ENCODE data around the gene VBP1. TPM values are rescaled to one million over a fixed set of nuclear protein-coding genes. Genes with fewer than 3 reads are reported as not detected.
"Not testable (repeated sequence)": the region's sequence is repeated elsewhere in the genome, so short reads cannot be mapped to it uniquely, and the experiment has no call there.

VBP1 gene
- total RNA-seq, 4 donors from 2014 or later, result 22.2 to 30.4 (median 25.7) TPM

DNA sequence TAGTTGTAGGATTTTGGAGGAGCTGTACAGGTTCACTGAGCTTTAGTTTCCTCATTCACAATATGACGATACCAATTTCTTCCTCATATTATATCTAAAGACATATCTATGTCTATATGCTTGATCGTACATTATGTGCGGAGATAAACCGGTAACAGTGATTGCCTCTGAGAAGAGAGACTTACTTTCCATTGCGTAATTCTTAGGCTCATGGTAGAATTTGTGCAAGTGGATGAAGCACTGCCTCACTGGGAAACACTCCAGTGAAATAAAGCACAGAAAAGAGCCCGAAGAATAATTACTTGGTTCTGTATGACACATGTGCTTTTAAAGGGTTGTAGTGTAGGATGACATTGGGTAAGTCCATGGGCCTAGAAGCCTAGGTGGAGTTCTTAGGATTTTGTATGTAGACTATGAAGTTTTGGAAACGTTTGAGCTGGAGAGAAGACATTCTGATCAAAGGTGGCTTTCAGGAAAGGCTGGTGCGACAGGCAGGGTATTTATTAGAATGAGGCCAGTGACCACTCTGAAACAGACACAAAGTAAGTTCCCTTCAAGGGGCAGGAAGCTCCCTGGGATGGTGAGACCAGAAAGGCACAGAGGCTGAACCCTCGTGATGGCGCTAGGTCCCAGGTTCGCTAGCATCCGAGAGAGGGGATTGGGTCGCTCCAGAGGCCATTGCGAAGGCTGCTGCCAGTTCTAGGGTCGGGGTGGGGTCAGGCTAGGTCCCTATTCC lies 649 bp upstream of the VBP1 start:
- TF ChIP-seq, protein P1, sequence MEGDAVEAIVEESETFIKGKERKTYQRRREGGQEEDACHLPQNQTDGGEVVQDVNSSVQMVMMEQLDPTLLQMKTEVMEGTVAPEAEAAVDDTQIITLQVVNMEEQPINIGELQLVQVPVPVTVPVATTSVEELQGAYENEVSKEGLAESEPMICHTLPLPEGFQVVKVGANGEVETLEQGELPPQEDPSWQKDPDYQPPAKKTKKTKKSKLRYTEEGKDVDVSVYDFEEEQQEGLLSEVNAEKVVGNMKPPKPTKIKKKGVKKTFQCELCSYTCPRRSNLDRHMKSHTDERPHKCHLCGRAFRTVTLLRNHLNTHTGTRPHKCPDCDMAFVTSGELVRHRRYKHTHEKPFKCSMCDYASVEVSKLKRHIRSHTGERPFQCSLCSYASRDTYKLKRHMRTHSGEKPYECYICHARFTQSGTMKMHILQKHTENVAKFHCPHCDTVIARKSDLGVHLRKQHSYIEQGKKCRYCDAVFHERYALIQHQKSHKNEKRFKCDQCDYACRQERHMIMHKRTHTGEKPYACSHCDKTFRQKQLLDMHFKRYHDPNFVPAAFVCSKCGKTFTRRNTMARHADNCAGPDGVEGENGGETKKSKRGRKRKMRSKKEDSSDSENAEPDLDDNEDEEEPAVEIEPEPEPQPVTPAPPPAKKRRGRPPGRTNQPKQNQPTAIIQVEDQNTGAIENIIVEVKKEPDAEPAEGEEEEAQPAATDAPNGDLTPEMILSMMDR (IDR thresholded peaks at IDR 0.05), result no peak
- DNase-seq (ENCODE audit: low spot score) (no peak), ATAC-seq (ENCODE audit: low FRiP score) (peak; percentile 8)

GRCh38 chrX:155216940-155217440 lies 730 bp downstream of the VBP1 start:
- TF ChIP-seq, protein P1 (IDR thresholded peaks at IDR 0.05), result no peak
- no peak for DNase-seq (ENCODE audit: low spot score)
- peak; percentile 8 for ATAC-seq (ENCODE audit: low FRiP score)

- TF ChIP-seq, protein P1 (IDR thresholded peaks at IDR 0.05), result no peak
- DNase-seq (ENCODE audit: low spot score), result no peak
- ATAC-seq (ENCODE audit: low FRiP score), result no peak
These were observed 2.5 kb downstream of the VBP1 start for GRCh38 chrX:155218777-155219176.

DNA sequence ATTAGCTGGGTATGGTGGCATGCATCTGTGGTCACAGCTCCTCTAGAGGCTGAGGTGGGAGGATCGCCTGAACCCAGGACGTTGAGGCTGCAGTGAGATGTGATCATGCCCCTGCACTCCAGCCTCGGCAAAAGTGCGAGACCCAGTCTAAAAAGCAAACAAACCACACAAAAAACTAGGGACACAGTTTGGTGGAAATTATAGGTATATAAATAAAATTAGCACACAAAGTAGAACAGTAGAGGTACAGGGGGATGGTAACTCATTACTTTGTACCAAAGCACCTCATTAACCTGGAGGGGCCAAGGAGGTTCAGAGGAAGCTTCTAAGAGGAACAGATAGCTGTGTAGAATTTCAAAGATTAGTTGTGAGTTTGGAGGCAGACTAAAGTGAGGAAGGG lies 5.1 kb downstream of the VBP1 start:
- no peak for ATAC-seq (ENCODE audit: low FRiP score)
- no peak for DNase-seq (ENCODE audit: low spot score)
- TF ChIP-seq, protein P1 (IDR thresholded peaks at IDR 0.05), result no peak

DNA sequence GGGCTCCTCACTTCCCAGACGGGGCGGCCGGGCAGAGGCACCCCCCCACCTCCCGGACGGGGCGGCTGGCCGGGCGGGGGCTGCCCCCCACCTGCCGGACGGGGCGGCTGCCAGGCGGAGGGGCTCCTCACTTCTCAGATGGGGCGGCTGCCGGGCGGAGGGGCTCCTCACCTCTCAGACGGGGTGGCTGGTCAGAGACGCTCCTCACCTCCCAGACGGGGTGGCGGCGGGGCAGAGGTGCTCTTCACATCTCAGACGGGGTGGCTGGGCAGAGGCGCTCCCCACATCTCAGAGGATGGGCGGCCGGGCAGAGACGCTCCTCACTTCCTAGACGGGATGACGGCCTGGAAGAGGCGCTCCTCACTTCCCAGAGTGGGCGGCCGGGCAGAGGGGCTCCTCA lies 7.5 kb downstream of the VBP1 start:
- not testable (repeated sequence) for DNase-seq (ENCODE audit: low spot score); ATAC-seq (ENCODE audit: low FRiP score)

DNA sequence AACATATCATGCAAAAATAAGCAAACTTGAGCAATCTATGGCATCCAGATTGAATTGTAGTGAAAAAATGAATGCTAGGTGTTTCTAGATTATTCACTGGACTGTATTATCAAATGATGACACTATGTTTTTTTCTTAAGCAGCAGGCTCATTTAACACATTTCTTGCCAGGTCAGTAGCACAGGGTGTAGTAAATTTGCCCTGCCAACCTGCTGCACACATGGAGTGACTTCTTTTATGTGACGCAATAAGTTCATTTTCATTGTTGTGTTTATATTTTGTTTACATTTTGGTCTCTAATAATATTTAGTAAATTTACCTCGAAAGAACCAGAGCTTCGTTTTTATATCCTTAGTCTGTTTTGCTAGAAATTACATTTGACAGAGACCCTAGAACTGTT lies 9.5 kb downstream of the VBP1 start:
- no peak for ATAC-seq (ENCODE audit: low FRiP score)
- DNase-seq (ENCODE audit: low spot score), result no peak
- TF ChIP-seq, protein P1 (IDR thresholded peaks at IDR 0.05), result no peak

- ATAC-seq (ENCODE audit: low FRiP score), result no peak
These were observed 14.9 kb downstream of the VBP1 start for GRCh38 chrX:155231163-155231562.

More at GRCh38 chrX:155231163-155231562, 14.9 kb downstream of the VBP1 start:
- TF ChIP-seq, protein P1 (IDR thresholded peaks at IDR 0.05), result no peak
- DNase-seq (ENCODE audit: low spot score), result no peak
